ENCODE results near the gene MAP3K12. TPM values are rescaled to one million over a fixed set of nuclear protein-coding genes. Genes with fewer than 3 reads are reported as not detected.

Gene MAP3K12
- total and polyA plus RNA-seq, 2 donors from 2014 or later: 15.2 to 21.8 TPM

DNA sequence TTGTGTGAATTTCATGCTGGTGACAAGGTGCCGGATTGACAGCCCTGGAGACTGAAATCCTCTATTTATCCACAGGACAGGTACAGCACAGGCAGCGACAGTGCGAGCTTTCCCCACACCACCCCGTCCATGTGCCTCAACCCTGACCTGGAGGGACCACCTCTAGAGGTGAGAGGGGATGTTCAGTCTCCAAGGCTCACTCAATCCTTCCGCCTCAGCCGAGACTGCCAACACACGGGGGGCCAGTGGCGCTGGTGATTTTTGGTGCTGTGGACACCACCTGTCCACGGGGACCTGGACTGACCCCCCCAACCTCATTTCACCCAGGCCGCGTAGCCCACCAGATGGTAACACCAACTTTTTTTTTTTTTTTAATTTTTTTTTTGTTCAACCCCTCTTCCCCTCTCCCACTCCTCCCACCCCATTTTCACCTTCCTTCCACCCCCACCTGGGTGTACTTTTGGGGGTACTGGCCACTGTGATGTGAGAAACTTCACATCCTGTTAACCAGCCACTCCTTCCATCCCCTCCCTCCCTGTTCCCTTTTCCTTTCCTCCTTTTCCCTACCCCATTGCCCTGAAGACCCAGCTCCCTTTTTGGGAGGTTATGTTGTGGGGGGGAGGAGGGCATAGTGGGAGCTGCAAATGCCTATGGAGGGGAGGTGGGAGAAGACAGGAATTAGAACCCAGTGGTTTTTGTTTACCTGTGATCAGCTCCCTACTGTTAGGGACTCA, 34.4 kb downstream of the MAP3K12 start:
- no peak overlapping the region for H3K9ac ChIP-seq (ENCODE audit: low read length in 3 of 3)
- TF ChIP-seq, protein P1, sequence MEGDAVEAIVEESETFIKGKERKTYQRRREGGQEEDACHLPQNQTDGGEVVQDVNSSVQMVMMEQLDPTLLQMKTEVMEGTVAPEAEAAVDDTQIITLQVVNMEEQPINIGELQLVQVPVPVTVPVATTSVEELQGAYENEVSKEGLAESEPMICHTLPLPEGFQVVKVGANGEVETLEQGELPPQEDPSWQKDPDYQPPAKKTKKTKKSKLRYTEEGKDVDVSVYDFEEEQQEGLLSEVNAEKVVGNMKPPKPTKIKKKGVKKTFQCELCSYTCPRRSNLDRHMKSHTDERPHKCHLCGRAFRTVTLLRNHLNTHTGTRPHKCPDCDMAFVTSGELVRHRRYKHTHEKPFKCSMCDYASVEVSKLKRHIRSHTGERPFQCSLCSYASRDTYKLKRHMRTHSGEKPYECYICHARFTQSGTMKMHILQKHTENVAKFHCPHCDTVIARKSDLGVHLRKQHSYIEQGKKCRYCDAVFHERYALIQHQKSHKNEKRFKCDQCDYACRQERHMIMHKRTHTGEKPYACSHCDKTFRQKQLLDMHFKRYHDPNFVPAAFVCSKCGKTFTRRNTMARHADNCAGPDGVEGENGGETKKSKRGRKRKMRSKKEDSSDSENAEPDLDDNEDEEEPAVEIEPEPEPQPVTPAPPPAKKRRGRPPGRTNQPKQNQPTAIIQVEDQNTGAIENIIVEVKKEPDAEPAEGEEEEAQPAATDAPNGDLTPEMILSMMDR (IDR thresholded peaks at IDR 0.05; ENCODE audit: borderline replicate concordance, extremely low read depth, insufficient read depth): no peak
- no peak for DNase-seq

GRCh38 chr12:53463802-53464560, 35.3 kb downstream of the MAP3K12 start:
- FAIRE-seq (no peak), DNase-seq (no peak)
- no peaks in the 10 kb centered on the region for H3K9me3 ChIP-seq (ENCODE audit: control insufficient read depth in 2 of 3, insufficient read depth in 1 of 3, low read length in 3 of 3)
- H3K27ac ChIP-seq (ENCODE audit: low read depth in 2 of 2, low read length in 2 of 2): no peak overlapping the region
- TF ChIP-seq, protein P1 (IDR thresholded peaks at IDR 0.05; ENCODE audit: borderline replicate concordance, extremely low read depth, insufficient read depth): no peak
- peak overlapping the region in 1 of 3 donors; percentile 17 for H3K9ac ChIP-seq (ENCODE audit: low read length in 3 of 3)
- peaks cover 44 to 98% (median 82%) of the 10 kb centered on the region in 3 donors for H3K36me3 ChIP-seq (ENCODE audit: control insufficient read depth in 2 of 3, insufficient read depth in 3 of 3, low read length in 3 of 3)
- H3K27me3 ChIP-seq (ENCODE audit: control insufficient read depth, insufficient read depth, low read length): no peaks in the 10 kb centered on the region
- intact Hi-C loops (cut with DNase I): no loop called here
- peaks cover 0 to 23% (median 11%) of the 10 kb centered on the region in 3 donors for H3K4me1 ChIP-seq (ENCODE audit: control insufficient read depth in 2 of 3, insufficient read depth in 2 of 3, low read depth in 1 of 3, low read length in 3 of 3)
- H3K4me3 ChIP-seq (ENCODE audit: low read length in 3 of 3): no peak overlapping the region

More for the DNA sequence above, 34.4 kb downstream of the MAP3K12 start:
- Histone ChIP-seq H3K36me3 (ENCODE audit: control insufficient read depth in 2 of 3, insufficient read depth in 3 of 3, low read length in 3 of 3) (peaks cover 39 to 99% (median 75%) of the 10 kb centered on the region in 3 donors), H3K27ac (ENCODE audit: low read depth in 2 of 2, low read length in 2 of 2) (no peak overlapping the region), H3K9me3 (ENCODE audit: control insufficient read depth in 2 of 3, insufficient read depth in 1 of 3, low read length in 3 of 3) (no peaks in the 10 kb centered on the region), H3K27me3 (ENCODE audit: control insufficient read depth, insufficient read depth, low read length) (no peaks in the 10 kb centered on the region), H3K4me3 (ENCODE audit: low read length in 3 of 3) (no peak overlapping the region), H3K4me1 (ENCODE audit: control insufficient read depth in 2 of 3, insufficient read depth in 2 of 3, low read depth in 1 of 3, low read length in 3 of 3) (peaks cover 0 to 23% (median 11%) of the 10 kb centered on the region in 3 donors)
- intact Hi-C loops (cut with DNase I): no loop called here
- no peak for FAIRE-seq

- FAIRE-seq: no peak
- peaks cover 39 to 97% (median 78%) of the 10 kb centered on the region in 3 donors for H3K36me3 ChIP-seq (ENCODE audit: control insufficient read depth in 2 of 3, insufficient read depth in 3 of 3, low read length in 3 of 3)
Measured at GRCh38 chr12:53462935-53463334, 36.3 kb downstream of the MAP3K12 start.

More at GRCh38 chr12:53462935-53463334, 36.3 kb downstream of the MAP3K12 start:
- H3K27me3 ChIP-seq (ENCODE audit: control insufficient read depth, insufficient read depth, low read length): no peaks in the 10 kb centered on the region
- no peaks in the 10 kb centered on the region for H3K9me3 ChIP-seq (ENCODE audit: control insufficient read depth in 2 of 3, insufficient read depth in 1 of 3, low read length in 3 of 3)
- H3K9ac ChIP-seq (ENCODE audit: low read length in 3 of 3): no peak overlapping the region
- TF ChIP-seq, protein P1 (IDR thresholded peaks at IDR 0.05; ENCODE audit: borderline replicate concordance, extremely low read depth, insufficient read depth): no peak
- intact Hi-C loops (cut with DNase I): no loop called here
- no peak for DNase-seq
- H3K27ac ChIP-seq (ENCODE audit: low read depth in 2 of 2, low read length in 2 of 2): peak overlapping the region in 1 of 2 donors; percentile 21
- H3K4me1 ChIP-seq (ENCODE audit: control insufficient read depth in 2 of 3, insufficient read depth in 2 of 3, low read depth in 1 of 3, low read length in 3 of 3): peaks cover 0 to 23% (median 11%) of the 10 kb centered on the region in 3 donors
- no peak overlapping the region for H3K4me3 ChIP-seq (ENCODE audit: low read length in 3 of 3)

Data from kidney (tissue), 14 donors.